BE2C (cell line): ENCODE results near the gene AMBRA1.
A peak's percentile ranks its signal among the peaks of the same experiment; 100 is the strongest.

Experiments used
- DNase-seq: peaks from one replicate; pipeline ENCODE4 v3.0.0-alpha.2; 2020
- H3K27me3 ChIP-seq: fragments of 250-450 bp; sonication (Bioruptor Pico); 2 replicates; pipeline ENCODE4 v1.5.1; 2020; ENCODE audit warnings: mild to moderate bottlenecking
- H3K36me3 ChIP-seq: fragments of 250-450 bp; sonication (Bioruptor Pico); 2 replicates; pipeline ENCODE4 v1.5.1; 2020; ENCODE audit warnings: mild to moderate bottlenecking
- H3K4me1 ChIP-seq: fragments of 250-450 bp; sonication (Bioruptor Pico); 2 replicates; pipeline ENCODE4 v1.5.1; 2020
- H3K4me3 ChIP-seq: 2 replicates; pipeline ENCODE4 v1.5.1; 2011; ENCODE audit warnings: low read depth, low read length
- H3K9me3 ChIP-seq: fragments of 250-450 bp; sonication (Bioruptor Pico); 2 replicates; pipeline ENCODE4 v1.5.1; 2020
- CTCF ChIP-seq: IDR thresholded peaks from 2 replicates; pipeline ENCODE4 v1.5.1; 2012; ENCODE audit warnings: mild to moderate bottlenecking, low read depth, low read length

Gene AMBRA1

GRCh38 chr11:46631676-46632075, 37.9 kb upstream of the AMBRA1 start:
- no peak for TF ChIP-seq CTCF
- H3K36me3 ChIP-seq = no peaks in the 10 kb centered on the region
- H3K4me3 ChIP-seq = no peak overlapping the region
- DNase-seq = no peak
- no peaks in the 10 kb centered on the region for H3K9me3 ChIP-seq
- no peaks in the 10 kb centered on the region for H3K4me1 ChIP-seq
- H3K27me3 ChIP-seq = no peaks in the 10 kb centered on the region

- H3K9me3 ChIP-seq = no peaks in the 10 kb centered on the region
- no peak for TF ChIP-seq CTCF
- no peaks in the 10 kb centered on the region for H3K27me3 ChIP-seq
- H3K36me3 ChIP-seq = no peaks in the 10 kb centered on the region
- no peak overlapping the region for H3K4me3 ChIP-seq
- no peaks in the 10 kb centered on the region for H3K4me1 ChIP-seq
- DNase-seq = no peak
These were observed 36.4 kb upstream of the AMBRA1 start for GRCh38 chr11:46630237-46630636.

- Histone ChIP-seq H3K36me3 (no peaks in the 10 kb centered on the region), H3K27me3 (no peaks in the 10 kb centered on the region), H3K4me3 (no peak overlapping the region), H3K9me3 (no peaks in the 10 kb centered on the region), H3K4me1 (no peaks in the 10 kb centered on the region)
- TF ChIP-seq CTCF = no peak
- DNase-seq = no peak
These were observed 35.1 kb upstream of the AMBRA1 start for GRCh38 chr11:46628961-46629360.

- Histone ChIP-seq H3K4me3 (no peak overlapping the region), H3K27me3 (no peaks in the 10 kb centered on the region), H3K36me3 (no peaks in the 10 kb centered on the region), H3K9me3 (no peaks in the 10 kb centered on the region), H3K4me1 (no peaks in the 10 kb centered on the region)
- DNase-seq = no peak
- no peak for TF ChIP-seq CTCF
These were observed 31.6 kb upstream of the AMBRA1 start for GRCh38 chr11:46625406-46625805.

GRCh38 chr11:46618837-46619236, 25.0 kb upstream of the AMBRA1 start:
- Histone ChIP-seq H3K4me1 (no peaks in the 10 kb centered on the region), H3K27me3 (no peaks in the 10 kb centered on the region), H3K9me3 (no peaks in the 10 kb centered on the region), H3K4me3 (no peak overlapping the region; the same call in 1 of the 2 replicates), H3K36me3 (no peaks in the 10 kb centered on the region)
- DNase-seq = no peak
- TF ChIP-seq CTCF = no peak

- TF ChIP-seq CTCF = no peak
- DNase-seq = no peak
- no peaks in the 10 kb centered on the region for H3K36me3 ChIP-seq
These were observed 24.1 kb upstream of the AMBRA1 start for GRCh38 chr11:46617972-46618314.

More at GRCh38 chr11:46617972-46618314, 24.1 kb upstream of the AMBRA1 start:
- Histone ChIP-seq H3K4me3 (peak overlapping the region; percentile 90), H3K4me1 (no peaks in the 10 kb centered on the region), H3K9me3 (no peaks in the 10 kb centered on the region), H3K27me3 (no peaks in the 10 kb centered on the region)
